NCI-H1048 (cell line): ENCODE data around the gene TMEM106C.
"Not testable (repeated sequence)": the region's sequence is repeated elsewhere in the genome, so short reads cannot be mapped to it uniquely, and the experiment has no call there.

Source experiments
- DNase-seq: peaks from one replicate; lab custom pipeline; 2025; lab: John Stamatoyannopoulos, UW

The TMEM106C gene

GRCh38 chr12:47949441-47950341, 13.7 kb upstream of the TMEM106C start:
- peak; percentile 68 for DNase-seq

- DNase-seq = no peak
These were observed 12.4 kb upstream of the TMEM106C start for GRCh38 chr12:47950856-47951468.

- no peak for DNase-seq
These were observed 9.3 kb upstream of the TMEM106C start for GRCh38 chr12:47954058-47954457.

GRCh38 chr12:47954467-47955045, 8.8 kb upstream of the TMEM106C start:
- no peak for DNase-seq

GRCh38 chr12:47955059-47955458, 8.3 kb upstream of the TMEM106C start:
- DNase-seq = no peak

GRCh38 chr12:47957671-47958070, 5.7 kb upstream of the TMEM106C start:
- not testable (repeated sequence) for DNase-seq

- no peak for DNase-seq
These were observed 1.2 kb upstream of the TMEM106C start for GRCh38 chr12:47962198-47962597.

- DNase-seq = no peak
These were observed 821 bp downstream of the TMEM106C start for GRCh38 chr12:47964106-47964728.

GRCh38 chr12:47965581-47965980, 2.2 kb downstream of the TMEM106C start:
- DNase-seq = no peak

GRCh38 chr12:47967461-47968321, 4.3 kb downstream of the TMEM106C start:
- no peak for DNase-seq

GRCh38 chr12:47969845-47970244, 6.4 kb downstream of the TMEM106C start:
- no peak for DNase-seq

- DNase-seq = no peak
These were observed 7.4 kb downstream of the TMEM106C start for GRCh38 chr12:47970843-47971242.

GRCh38 chr12:47972895-47973294, 9.5 kb downstream of the TMEM106C start:
- no peak for DNase-seq

GRCh38 chr12:47973870-47974269, 10.5 kb downstream of the TMEM106C start:
- DNase-seq = no peak

GRCh38 chr12:47975036-47975620, 11.7 kb downstream of the TMEM106C start:
- no peak for DNase-seq

GRCh38 chr12:47975816-47976215, 12.4 kb downstream of the TMEM106C start:
- DNase-seq = no peak

GRCh38 chr12:47977046-47977771, 13.8 kb downstream of the TMEM106C start:
- DNase-seq = no peak

GRCh38 chr12:47977772-47978597, 14.6 kb downstream of the TMEM106C start:
- no peak for DNase-seq

GRCh38 chr12:47978598-47978873, 15.1 kb downstream of the TMEM106C start:
- DNase-seq = no peak

GRCh38 chr12:47979166-47979565, 15.8 kb downstream of the TMEM106C start:
- no peak for DNase-seq
